Measurements from ENCODE around the gene LANCL2. TPM values are rescaled to one million over a fixed set of nuclear protein-coding genes. Genes with fewer than 3 reads are reported as not detected.

The LANCL2 gene
- total and polyA plus RNA-seq, 2 experiments from 2014 or later = 7.3 to 10.7 TPM

DNA sequence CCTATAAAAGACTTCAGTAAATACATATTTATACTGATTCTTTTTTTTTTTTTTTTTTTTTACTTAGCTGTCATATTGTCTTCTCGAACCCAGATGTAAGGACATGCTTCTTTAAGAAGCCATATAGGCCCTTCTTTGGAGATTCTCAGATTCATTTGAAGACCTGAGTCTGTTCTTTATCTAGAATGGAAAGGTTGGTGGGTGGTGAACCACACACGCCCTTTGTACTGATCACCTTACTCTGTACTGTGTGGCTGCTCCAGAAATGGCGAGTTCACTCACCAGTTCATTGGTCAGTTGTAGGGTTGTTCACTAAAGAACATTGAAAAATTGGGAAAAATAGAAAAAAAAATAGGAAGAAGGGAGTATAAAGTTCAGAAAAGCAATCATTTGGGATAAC, 32.5 kb downstream of the LANCL2 start (continued):
- TF ChIP-seq, protein P1, sequence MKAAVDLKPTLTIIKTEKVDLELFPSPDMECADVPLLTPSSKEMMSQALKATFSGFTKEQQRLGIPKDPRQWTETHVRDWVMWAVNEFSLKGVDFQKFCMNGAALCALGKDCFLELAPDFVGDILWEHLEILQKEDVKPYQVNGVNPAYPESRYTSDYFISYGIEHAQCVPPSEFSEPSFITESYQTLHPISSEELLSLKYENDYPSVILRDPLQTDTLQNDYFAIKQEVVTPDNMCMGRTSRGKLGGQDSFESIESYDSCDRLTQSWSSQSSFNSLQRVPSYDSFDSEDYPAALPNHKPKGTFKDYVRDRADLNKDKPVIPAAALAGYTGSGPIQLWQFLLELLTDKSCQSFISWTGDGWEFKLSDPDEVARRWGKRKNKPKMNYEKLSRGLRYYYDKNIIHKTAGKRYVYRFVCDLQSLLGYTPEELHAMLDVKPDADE (IDR thresholded peaks at IDR 0.05) = no peak
- TF ChIP-seq ZNF331 (CRISPR knock-in tag; IDR thresholded peaks at IDR 0.05; ENCODE audit: low read depth) = no peak
- no peak for TF ChIP-seq NANOG (IDR thresholded peaks at IDR 0.05; ENCODE audit: borderline replicate concordance)
- TF ChIP-seq CREB1 (CRISPR knock-in tag; IDR thresholded peaks at IDR 0.05; ENCODE audit: low read depth) = no peak

DNA sequence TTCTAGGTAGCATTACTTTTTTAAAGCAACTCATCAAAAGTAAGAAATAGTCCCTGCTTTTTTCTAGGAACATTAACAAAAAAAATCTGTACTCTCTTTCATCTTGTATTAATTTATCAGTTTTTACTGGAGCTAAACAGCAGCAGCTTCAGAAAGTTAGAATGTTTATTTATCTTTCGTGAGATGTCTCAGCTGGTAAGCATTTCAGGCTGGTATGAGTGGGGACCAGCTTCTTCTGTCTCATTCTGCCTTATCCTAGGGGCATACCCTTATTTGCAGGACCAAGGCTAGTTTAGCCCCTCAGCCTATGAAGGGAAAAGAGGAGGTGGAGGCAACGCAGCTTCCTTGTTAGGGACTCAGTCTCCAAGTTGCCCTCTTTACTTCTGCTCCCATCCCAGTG, 35.1 kb downstream of the LANCL2 start:
- no peak for DNase-seq (ENCODE audit: low spot score)

More for the DNA sequence above, 35.1 kb downstream of the LANCL2 start:
- Mint-ChIP-seq H3K27me3 (ENCODE audit: insufficient read depth, low read depth, poor library complexity) (peaks cover 3% of the 10 kb centered on the region), H3K9me3 (peaks cover 26% of the 10 kb centered on the region), H3K36me3 (ENCODE audit: low read depth) (peaks cover 61% of the 10 kb centered on the region), H3K4me3 (no peak overlapping the region), H3K4me1 (no peaks in the 10 kb centered on the region), H3K27ac (no peak overlapping the region)
- Histone ChIP-seq H3K36me3 (ENCODE audit: insufficient read depth) (no peaks in the 10 kb centered on the region), H3K27ac (ENCODE audit: low read depth) (no peak overlapping the region), H4K20me1 (replicated peaks; ENCODE audit: insufficient read depth) (no peaks in the 10 kb centered on the region), H3F3A (replicated peaks; ENCODE audit: low read depth) (no peaks in the 10 kb centered on the region), H3K79me2 (replicated peaks; ENCODE audit: insufficient read depth) (no peaks in the 10 kb centered on the region), H3K9me2 (ENCODE audit: insufficient read depth) (peaks cover 3% of the 10 kb centered on the region; the same call in 1 of the 2 replicates), H3K4me2 (no peak overlapping the region), H3K4me1 (ENCODE audit: insufficient read depth) (no peaks in the 10 kb centered on the region), H2AFZ (no peak overlapping the region), H3K27me3 (ENCODE audit: insufficient read depth) (no peaks in the 10 kb centered on the region), H3K4me3 (no peak overlapping the region)
- ATAC-seq = no peak
- TF ChIP-seq POLR2AphosphoS5 (IDR thresholded peaks at IDR 0.05; ENCODE audit: low read depth) = no peak
- TF ChIP-seq STAT1 (IDR thresholded peaks at IDR 0.05; ENCODE audit: unreplicated experiment) = no peak
- TF ChIP-seq NANOG (IDR thresholded peaks at IDR 0.05; ENCODE audit: borderline replicate concordance) = no peak
- TF ChIP-seq ZNF114 (CRISPR knock-in tag; IDR thresholded peaks at IDR 0.05) = no peak
- TF ChIP-seq, protein P2, sequence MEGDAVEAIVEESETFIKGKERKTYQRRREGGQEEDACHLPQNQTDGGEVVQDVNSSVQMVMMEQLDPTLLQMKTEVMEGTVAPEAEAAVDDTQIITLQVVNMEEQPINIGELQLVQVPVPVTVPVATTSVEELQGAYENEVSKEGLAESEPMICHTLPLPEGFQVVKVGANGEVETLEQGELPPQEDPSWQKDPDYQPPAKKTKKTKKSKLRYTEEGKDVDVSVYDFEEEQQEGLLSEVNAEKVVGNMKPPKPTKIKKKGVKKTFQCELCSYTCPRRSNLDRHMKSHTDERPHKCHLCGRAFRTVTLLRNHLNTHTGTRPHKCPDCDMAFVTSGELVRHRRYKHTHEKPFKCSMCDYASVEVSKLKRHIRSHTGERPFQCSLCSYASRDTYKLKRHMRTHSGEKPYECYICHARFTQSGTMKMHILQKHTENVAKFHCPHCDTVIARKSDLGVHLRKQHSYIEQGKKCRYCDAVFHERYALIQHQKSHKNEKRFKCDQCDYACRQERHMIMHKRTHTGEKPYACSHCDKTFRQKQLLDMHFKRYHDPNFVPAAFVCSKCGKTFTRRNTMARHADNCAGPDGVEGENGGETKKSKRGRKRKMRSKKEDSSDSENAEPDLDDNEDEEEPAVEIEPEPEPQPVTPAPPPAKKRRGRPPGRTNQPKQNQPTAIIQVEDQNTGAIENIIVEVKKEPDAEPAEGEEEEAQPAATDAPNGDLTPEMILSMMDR (conservative IDR thresholded peaks at IDR 0.05; ENCODE audit: low read depth in 2 of 2) = no peak
- TF ChIP-seq EZH2 (IDR thresholded peaks at IDR 0.05; ENCODE audit: low read depth, unreplicated experiment) = no peak
- TF ChIP-seq, protein P3, sequence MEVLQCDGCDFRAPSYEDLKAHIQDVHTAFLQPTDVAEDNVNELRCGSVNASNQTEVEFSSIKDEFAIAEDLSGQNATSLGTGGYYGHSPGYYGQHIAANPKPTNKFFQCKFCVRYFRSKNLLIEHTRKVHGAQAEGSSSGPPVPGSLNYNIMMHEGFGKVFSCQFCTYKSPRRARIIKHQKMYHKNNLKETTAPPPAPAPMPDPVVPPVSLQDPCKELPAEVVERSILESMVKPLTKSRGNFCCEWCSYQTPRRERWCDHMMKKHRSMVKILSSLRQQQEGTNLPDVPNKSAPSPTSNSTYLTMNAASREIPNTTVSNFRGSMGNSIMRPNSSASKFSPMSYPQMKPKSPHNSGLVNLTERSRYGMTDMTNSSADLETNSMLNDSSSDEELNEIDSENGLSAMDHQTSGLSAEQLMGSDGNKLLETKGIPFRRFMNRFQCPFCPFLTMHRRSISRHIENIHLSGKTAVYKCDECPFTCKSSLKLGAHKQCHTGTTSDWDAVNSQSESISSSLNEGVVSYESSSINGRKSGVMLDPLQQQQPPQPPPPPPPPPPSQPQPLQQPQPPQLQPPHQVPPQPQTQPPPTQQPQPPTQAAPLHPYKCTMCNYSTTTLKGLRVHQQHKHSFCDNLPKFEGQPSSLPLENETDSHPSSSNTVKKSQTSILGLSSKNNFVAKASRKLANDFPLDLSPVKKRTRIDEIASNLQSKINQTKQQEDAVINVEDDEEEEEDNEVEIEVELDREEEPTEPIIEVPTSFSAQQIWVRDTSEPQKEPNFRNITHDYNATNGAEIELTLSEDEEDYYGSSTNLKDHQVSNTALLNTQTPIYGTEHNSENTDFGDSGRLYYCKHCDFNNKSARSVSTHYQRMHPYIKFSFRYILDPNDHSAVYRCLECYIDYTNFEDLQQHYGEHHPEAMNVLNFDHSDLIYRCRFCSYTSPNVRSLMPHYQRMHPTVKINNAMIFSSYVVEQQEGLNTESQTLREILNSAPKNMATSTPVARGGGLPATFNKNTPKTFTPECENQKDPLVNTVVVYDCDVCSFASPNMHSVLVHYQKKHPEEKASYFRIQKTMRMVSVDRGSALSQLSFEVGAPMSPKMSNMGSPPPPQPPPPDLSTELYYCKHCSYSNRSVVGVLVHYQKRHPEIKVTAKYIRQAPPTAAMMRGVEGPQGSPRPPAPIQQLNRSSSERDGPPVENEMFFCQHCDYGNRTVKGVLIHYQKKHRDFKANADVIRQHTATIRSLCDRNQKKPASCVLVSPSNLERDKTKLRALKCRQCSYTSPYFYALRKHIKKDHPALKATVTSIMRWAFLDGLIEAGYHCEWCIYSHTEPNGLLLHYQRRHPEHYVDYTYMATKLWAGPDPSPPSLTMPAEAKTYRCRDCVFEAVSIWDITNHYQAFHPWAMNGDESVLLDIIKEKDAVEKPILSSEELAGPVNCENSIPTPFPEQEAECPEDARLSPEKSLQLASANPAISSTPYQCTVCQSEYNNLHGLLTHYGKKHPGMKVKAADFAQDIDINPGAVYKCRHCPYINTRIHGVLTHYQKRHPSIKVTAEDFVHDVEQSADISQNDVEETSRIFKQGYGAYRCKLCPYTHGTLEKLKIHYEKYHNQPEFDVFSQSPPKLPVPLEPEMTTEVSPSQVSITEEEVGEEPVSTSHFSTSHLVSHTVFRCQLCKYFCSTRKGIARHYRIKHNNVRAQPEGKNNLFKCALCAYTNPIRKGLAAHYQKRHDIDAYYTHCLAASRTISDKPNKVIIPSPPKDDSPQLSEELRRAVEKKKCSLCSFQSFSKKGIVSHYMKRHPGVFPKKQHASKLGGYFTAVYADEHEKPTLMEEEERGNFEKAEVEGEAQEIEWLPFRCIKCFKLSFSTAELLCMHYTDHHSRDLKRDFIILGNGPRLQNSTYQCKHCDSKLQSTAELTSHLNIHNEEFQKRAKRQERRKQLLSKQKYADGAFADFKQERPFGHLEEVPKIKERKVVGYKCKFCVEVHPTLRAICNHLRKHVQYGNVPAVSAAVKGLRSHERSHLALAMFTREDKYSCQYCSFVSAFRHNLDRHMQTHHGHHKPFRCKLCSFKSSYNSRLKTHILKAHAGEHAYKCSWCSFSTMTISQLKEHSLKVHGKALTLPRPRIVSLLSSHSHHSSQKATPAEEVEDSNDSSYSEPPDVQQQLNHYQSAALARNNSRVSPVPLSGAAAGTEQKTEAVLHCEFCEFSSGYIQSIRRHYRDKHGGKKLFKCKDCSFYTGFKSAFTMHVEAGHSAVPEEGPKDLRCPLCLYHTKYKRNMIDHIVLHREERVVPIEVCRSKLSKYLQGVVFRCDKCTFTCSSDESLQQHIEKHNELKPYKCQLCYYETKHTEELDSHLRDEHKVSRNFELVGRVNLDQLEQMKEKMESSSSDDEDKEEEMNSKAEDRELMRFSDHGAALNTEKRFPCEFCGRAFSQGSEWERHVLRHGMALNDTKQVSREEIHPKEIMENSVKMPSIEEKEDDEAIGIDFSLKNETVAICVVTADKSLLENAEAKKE (CRISPR knock-in tag; IDR thresholded peaks at IDR 0.05) = no peak
- TF ChIP-seq, protein P4, sequence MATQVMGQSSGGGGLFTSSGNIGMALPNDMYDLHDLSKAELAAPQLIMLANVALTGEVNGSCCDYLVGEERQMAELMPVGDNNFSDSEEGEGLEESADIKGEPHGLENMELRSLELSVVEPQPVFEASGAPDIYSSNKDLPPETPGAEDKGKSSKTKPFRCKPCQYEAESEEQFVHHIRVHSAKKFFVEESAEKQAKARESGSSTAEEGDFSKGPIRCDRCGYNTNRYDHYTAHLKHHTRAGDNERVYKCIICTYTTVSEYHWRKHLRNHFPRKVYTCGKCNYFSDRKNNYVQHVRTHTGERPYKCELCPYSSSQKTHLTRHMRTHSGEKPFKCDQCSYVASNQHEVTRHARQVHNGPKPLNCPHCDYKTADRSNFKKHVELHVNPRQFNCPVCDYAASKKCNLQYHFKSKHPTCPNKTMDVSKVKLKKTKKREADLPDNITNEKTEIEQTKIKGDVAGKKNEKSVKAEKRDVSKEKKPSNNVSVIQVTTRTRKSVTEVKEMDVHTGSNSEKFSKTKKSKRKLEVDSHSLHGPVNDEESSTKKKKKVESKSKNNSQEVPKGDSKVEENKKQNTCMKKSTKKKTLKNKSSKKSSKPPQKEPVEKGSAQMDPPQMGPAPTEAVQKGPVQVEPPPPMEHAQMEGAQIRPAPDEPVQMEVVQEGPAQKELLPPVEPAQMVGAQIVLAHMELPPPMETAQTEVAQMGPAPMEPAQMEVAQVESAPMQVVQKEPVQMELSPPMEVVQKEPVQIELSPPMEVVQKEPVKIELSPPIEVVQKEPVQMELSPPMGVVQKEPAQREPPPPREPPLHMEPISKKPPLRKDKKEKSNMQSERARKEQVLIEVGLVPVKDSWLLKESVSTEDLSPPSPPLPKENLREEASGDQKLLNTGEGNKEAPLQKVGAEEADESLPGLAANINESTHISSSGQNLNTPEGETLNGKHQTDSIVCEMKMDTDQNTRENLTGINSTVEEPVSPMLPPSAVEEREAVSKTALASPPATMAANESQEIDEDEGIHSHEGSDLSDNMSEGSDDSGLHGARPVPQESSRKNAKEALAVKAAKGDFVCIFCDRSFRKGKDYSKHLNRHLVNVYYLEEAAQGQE (IDR thresholded peaks at IDR 0.05; ENCODE audit: unreplicated experiment) = no peak
- no peak for TF ChIP-seq EZH2phosphoT487 (IDR thresholded peaks at IDR 0.05; ENCODE audit: unreplicated experiment)

Data from GM23338 (cell line).